Fibroblast of the aortic adventitia (primary cell): ENCODE results near the gene GNAS-AS1. TPM values are rescaled to one million over a fixed set of nuclear protein-coding genes. Genes with fewer than 3 reads are reported as not detected.
A peak's percentile ranks its signal among the peaks of the same experiment; 100 is the strongest.

Experiments
- DNase-seq: peaks from one replicate; pipeline ENCODE4 v3.0.0-alpha.2; 2010; ENCODE audit warnings: low read depth
- H3K4me3 ChIP-seq: 2 replicates; pipeline ENCODE4 v1.5.1; 2011; ENCODE audit warnings: low read depth, mild to moderate bottlenecking, control low read depth, low read length, moderate library complexity
- total RNA-seq: library from RNA; depleted of rRNA; stranded (reverse); fragments of >200 nt; gene quantifications from 2 replicates; pipeline ENCODE4 v1.2.3, GENCODE V29; 2012; ENCODE audit warnings: low replicate concordance
- TF ChIP-seq, protein P1 (sequence below): IDR thresholded peaks from 2 replicates; pipeline ENCODE4 v1.5.1; 2011; ENCODE audit warnings: mild to moderate bottlenecking, low read length, control low read depth, inconsistent platforms; ENCODE audit not compliant: insufficient read depth

The GNAS-AS1 gene
- total RNA-seq, 1 donor: 0.81 TPM

DNA sequence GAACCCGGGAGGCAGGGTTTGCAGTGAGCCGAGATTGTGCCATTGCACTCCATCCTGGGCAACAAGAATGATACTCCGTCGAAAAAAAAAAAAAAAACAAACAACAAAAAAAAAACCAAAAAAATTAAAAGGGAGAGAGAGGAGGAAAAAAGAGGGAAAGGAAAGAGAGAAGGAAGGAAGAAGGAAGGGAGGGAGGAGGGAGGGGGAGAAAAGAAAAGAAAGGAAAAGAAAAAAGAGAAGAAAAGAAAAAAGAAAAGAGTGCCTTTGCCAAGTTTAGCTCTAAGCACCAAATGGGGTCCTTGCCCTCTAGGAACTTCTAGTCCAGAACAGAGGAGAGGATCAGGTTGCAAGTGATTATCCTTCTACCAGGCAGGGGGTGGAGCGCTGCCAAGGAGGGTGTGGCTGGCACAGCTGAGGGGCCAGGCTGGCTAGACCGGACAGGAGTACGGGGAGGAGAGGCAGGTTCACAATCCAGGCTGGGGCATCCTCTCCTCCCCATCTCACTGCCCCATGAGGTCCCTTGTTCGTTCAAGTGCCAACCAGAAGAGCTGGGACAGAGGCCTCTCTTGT lies 20.9 kb upstream of the GNAS-AS1 start:
- no peak for DNase-seq
- no peak overlapping the region for H3K4me3 ChIP-seq
- TF ChIP-seq, protein P1, sequence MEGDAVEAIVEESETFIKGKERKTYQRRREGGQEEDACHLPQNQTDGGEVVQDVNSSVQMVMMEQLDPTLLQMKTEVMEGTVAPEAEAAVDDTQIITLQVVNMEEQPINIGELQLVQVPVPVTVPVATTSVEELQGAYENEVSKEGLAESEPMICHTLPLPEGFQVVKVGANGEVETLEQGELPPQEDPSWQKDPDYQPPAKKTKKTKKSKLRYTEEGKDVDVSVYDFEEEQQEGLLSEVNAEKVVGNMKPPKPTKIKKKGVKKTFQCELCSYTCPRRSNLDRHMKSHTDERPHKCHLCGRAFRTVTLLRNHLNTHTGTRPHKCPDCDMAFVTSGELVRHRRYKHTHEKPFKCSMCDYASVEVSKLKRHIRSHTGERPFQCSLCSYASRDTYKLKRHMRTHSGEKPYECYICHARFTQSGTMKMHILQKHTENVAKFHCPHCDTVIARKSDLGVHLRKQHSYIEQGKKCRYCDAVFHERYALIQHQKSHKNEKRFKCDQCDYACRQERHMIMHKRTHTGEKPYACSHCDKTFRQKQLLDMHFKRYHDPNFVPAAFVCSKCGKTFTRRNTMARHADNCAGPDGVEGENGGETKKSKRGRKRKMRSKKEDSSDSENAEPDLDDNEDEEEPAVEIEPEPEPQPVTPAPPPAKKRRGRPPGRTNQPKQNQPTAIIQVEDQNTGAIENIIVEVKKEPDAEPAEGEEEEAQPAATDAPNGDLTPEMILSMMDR: no peak

DNA sequence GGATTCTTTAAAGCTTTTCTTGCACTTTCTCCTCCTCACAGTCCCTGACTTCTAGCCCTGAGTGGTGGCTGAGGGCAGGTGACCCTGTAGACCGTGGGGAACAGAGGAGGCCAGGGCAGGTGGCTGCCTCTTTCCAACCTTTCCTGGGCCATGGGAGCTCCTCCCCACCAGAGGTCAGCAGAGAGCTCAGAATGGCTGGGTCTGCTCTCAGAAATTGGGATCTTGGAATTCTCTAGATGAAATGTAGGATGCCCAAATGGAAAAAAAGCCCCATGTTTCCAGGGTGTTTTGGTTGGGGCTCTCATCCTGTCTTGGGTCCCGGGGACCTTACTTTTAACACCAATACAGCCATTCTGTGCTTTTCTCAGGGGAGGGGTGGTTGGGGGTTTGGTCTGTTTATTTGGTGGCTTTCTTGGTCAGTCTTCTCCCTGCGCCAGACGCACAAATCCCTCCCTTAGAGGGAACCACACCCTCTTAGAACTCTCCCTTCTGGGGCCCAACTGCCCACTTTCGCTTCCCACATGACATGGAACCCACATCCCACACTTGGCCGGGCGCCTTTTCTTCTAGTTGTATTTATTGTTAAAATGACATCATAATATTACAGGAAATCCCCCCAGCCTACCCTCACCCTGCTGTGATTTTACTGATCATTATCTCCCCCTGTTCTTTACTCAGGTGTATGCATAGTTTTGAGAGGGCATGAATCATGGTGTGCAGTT lies 19.8 kb upstream of the GNAS-AS1 start:
- H3K4me3 ChIP-seq: no peak overlapping the region
- peak; percentile 73 for DNase-seq
- TF ChIP-seq, protein P1: peak; percentile 98

GRCh38 chr20:58869662-58870227 lies 19.0 kb upstream of the GNAS-AS1 start:
- TF ChIP-seq, protein P1: no peak
- no peak overlapping the region for H3K4me3 ChIP-seq
- no peak for DNase-seq

DNA sequence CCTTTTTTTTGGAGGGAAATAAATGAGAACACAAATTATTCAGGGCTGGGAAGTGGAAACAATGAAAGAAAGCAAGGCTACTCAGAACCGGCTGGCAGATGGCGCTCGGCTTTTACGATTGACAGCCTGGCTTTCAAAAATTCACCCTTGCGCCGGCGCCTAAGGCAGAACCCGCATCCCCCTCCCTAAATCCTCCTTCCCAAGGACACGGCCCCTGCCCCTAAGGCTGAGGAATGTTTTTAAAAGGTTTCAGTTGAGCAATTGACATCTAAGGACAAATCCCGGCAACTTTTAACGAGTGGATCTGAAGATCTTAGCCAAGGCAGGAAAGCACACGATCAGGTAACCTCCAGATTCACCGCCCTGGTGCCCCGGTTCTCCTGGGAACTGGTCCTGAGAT lies 18.1 kb upstream of the GNAS-AS1 start:
- TF ChIP-seq, protein P1: no peak
- DNase-seq: no peak
- no peak overlapping the region for H3K4me3 ChIP-seq

- DNase-seq: peak; percentile 45
- no peak overlapping the region for H3K4me3 ChIP-seq
- TF ChIP-seq, protein P1: no peak
Observed at GRCh38 chr20:58867211-58867610, 16.5 kb upstream of the GNAS-AS1 start.

- H3K4me3 ChIP-seq: no peak overlapping the region
- TF ChIP-seq, protein P1: no peak
- DNase-seq: no peak
Observed at GRCh38 chr20:58865843-58866242, 15.1 kb upstream of the GNAS-AS1 start.

DNA sequence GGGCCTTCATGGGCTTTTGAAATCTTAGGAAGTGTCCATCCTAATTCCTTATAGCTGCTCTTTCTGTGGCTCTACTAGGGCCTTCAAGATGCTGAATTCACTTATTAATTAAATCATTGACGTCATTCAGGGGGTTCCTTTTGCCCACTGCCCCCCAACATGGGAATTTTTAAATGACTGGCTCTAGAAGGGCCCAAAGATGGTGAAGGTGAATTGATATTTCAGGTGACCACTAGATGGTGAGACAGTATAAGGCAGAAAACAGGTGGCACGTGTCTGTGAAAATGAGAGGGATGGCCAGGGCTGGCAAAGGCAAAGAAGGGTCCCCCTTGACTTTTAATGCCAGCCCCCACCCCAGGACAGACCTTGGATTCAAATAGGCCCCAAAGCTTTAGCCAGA lies 13.6 kb upstream of the GNAS-AS1 start:
- no peak for DNase-seq
- no peak overlapping the region for H3K4me3 ChIP-seq
- TF ChIP-seq, protein P1: no peak
